Posterior vena cava (tissue), 2 donors: ENCODE measurements around the gene NTN3. TPM values are rescaled to one million over a fixed set of nuclear protein-coding genes. Genes with fewer than 3 reads are reported as not detected.
"Not testable (repeated sequence)": the region's sequence is repeated elsewhere in the genome, so short reads cannot be mapped to it uniquely, and the experiment has no call there.

Source experiments
- DNase-seq: peaks from one replicate; pipeline ENCODE4 v3.0.0-alpha.2; 2020; ENCODE audit warnings: low spot score
- intact Hi-C, 2 donors: fragments of 100-400 bp; cut with DNase I; formaldehyde crosslinking; loops; one replicate each; pipeline versions ENCODE4 v1.14.1 to v1.14.2; 2022 to 2023
- total RNA-seq, 2 donors: library from RNA; stranded (reverse); fragmentation: NEBNext Ultra II Directional; extraction: Animal tissue kit (Norgen Biotek cat#: 25700); gene quantifications; one replicate each; pipeline ENCODE4 v1.2.1, GENCODE V29; 2021
- donor health status: DM: yes; HTN: yes; CAD: no.
- donor health status: DM: yes; HTN: yes; CAD: no.

NTN3 gene
- total RNA-seq, 2 donors from 2014 or later, result 0.29 TPM; not detected in 1

DNA sequence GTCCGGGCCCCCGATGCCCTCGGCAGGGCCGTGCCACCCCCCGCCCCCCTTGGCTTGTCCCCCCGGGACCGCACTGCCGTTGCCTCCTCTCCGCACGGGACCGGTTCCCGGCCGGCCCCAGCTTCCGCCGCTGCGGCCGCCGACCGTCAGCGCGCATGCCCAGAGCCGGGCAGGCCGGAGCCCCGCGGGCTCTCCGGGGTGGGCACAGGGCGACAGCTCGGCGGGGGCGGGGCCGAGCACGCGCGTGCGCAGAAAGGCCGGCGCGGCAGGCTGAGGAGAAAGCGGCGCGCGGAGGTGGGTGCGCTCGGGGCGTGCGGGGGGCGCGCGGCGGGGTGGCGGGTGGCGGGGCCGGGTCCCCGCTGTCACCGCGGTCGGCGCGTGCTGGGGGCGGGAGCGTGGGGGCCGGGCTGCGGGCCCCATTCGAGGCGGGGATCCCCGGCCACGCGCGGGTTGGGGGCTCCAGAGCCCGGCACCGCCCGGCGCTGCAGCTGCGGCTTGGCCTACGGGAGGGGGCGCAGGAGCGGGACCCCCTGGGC is 3.8 kb downstream of the NTN3 start, which contains the start of gene TBC1D24:
TBC1D24 (plus strand) TSS at position 251 of the 536 bp plus-strand sequence. CDS start 21,022 bp downstream, outside the sequence.
- intact Hi-C loops, result no loop called here
- DNase-seq, result peak; percentile 96

- intact Hi-C loops, result no loop called here
- DNase-seq, result no peak
Observed at GRCh38 chr16:2475413-2476344, 4.6 kb downstream of the NTN3 start.

DNA sequence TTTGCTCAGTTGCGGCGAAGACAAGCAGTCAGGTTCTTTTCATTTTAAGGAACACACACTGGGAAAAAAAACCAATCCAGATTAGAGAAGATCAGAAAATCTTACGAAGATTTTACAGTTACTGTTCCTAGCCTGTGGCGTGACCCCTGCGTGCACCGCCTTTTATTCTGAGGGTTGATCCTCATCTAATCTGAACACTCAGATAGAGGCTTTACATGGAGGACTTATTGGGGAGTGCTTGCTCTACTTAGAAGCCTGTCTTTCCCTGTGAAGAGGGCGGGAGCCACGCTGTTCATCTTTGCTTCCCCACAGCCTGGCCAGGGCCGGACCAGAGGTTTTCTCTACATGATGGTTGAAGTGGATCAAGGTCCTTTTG is 5.2 kb downstream of the NTN3 start:
- no peak for DNase-seq
- intact Hi-C loops, result no loop called here

GRCh38 chr16:2476741-2477140 is 5.6 kb downstream of the NTN3 start:
- intact Hi-C loops, result no loop called here
- DNase-seq, result no peak

DNA sequence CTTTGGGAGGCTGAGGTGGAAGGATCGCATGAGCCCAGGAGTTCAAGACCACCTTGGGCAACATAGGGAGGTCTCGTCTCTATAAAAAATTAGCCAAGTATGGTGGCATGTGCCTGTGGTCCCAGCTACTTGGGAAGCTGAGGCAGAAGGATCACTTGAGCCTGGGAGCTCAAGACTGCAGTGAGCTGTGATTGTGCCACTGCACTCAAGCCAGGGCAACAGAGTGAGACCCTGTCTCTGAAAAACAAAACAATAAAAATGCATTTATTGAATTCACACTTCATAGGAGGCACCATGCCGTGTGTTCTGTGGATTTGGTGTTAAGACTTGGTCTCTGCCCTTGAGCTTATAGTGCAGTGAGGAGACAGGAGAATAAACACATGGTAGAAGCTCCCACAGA is 6.2 kb downstream of the NTN3 start:
- intact Hi-C loops, result no loop called here

GRCh38 chr16:2478279-2478678 is 7.2 kb downstream of the NTN3 start:
- no peak for DNase-seq
- intact Hi-C loops, result no loop called here

More for the DNA sequence above, 6.2 kb downstream of the NTN3 start:
- no peak for DNase-seq

GRCh38 chr16:2479996-2480395 is 8.9 kb downstream of the NTN3 start:
- intact Hi-C loops, DNase-seq: not testable (repeated sequence)

- DNase-seq, result no peak
- intact Hi-C loops, result no loop called here
Observed at GRCh38 chr16:2480948-2481347, 9.9 kb downstream of the NTN3 start.

DNA sequence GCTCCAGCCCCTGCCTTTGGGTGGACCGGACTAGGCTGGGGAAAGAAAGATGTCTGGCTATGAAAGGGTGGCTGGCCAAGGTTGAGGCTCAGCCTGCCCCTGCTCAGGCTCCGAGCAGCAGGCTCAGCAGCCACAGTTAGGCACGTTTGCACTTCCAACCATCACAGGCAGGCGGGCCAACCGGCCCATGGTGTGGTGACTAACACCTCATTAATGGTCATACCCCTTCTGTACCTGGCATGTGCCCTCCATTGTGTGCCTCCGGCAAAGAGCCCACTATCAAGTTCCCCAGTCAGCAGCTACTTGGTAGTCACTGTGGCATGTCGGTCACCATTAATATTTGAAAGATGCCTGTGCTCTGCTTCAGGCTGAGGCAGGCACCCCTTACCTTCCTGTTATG is 10.6 kb downstream of the NTN3 start:
- DNase-seq, result no peak
- intact Hi-C loops, result no loop called here

DNA sequence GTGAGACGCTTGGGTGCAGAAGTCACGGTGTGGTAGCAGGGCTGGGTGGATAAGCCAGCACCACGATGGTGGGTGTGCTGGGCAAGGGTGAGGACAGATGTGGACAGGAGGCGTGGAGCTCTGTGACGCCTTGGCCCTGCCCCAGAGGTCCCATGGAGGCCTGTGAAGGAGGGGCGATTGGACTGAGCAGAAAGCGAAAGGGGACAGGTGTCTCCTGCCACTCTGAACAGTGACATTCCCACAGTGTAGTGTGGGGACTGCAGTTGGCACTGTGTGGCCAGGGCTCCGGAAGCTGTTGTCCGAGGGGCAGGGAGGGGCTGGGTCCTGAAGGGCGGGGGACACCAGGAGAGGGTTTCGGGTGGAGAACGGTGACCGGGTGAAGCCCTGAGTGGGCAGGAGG is 11.2 kb downstream of the NTN3 start:
- DNase-seq, result no peak
- intact Hi-C loops, result no loop called here

GRCh38 chr16:2482708-2483534 is 11.8 kb downstream of the NTN3 start:
- intact Hi-C loops, result no loop called here
- DNase-seq, result no peak

DNA sequence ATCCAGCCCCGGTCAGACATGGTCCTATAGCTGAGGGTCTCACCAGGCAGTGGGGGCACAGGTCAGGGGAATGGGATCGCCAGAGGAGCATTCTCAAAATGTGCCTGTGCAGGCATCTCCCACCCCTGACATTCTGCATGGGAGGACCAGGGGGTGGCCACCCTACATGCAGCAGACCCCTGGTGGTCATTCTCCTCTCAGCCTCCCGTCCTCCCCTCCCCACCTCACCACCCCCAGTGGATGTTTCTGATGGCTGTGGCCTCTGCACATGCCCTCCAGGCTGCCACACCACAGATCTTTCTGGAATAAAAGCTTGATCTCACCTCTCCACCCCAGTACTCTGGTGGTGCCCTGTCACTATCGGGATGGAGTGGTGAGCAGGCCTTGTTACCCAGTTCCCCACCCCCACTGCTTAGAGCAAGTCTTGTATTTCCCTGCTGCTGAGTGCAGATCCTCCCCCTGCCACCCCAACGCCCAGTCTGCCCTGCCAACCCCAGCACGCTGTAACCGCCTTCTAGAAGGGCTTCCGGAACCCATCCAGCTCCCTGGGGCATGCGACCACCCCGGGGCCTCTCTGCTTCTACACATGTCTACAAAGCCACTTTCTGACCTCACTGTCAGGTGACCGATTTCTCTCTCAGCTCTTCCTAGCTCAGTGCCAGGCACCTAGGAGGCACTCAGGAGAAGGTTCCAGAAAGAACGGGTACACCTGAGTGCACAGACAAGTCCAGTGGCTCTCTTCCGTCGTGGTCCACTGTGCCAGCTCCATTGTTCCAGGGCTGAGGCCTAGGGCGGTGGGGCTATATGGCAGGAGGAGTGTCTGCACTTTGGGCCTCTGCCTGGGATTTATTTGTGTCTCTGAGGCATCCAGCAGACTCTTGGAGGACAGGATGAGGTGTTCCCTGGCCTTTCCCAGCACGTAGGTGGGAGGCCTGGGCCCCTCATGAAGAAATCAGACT is 13.1 kb downstream of the NTN3 start:
- intact Hi-C loops, result no loop called here
- DNase-seq, result no peak

GRCh38 chr16:2484898-2485508 is 13.9 kb downstream of the NTN3 start:
- intact Hi-C loops, result no loop called here
- no peak for DNase-seq

DNA sequence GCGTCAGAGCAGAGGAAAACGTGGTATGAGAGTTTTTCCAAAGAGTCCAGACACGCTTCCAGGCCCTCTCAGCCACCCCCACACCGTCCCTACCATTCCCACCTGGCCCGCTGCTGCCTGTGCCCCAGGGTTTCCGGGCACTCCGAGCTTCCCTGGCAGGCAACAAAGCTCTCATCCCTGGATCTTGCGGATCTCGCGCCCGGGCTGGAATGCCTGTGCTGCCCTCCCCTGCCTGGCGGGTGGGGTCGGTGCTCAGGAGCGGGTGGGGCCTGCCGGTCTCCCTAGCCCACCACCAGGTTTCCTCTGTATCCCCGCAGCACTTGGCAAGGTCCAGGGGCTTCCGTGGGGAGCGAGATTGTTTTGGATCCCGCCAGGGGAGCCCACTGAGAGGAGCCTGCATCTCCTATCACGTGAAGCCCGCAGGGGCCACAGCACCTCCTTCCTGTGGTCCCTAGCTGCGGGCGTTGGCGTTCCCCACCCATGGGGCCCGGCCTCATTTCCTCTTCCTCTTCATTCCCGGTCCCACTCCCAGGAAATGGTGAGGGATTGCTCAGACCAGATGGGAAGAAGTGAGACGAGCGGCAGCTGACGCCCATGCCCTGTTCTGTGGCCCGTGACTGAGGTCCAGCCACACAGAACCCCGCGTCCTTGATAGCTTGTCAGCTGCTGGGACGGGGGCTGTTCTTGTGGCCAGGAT is 14.9 kb downstream of the NTN3 start:
- DNase-seq, result no peak
- intact Hi-C loops, result no loop called here

- no peak for DNase-seq
- intact Hi-C loops, result no loop called here
Observed at GRCh38 chr16:2486645-2487516, 15.8 kb downstream of the NTN3 start.

GRCh38 chr16:2487517-2487842 is 16.4 kb downstream of the NTN3 start:
- no peak for DNase-seq
- intact Hi-C loops, result no loop called here

GRCh38 chr16:2487903-2488531 is 16.9 kb downstream of the NTN3 start:
- intact Hi-C loops, result no loop called here

More at GRCh38 chr16:2487903-2488531, 16.9 kb downstream of the NTN3 start:
- no peak for DNase-seq
